Measurements from ENCODE around the gene CMSS1.

The CMSS1 gene

DNA sequence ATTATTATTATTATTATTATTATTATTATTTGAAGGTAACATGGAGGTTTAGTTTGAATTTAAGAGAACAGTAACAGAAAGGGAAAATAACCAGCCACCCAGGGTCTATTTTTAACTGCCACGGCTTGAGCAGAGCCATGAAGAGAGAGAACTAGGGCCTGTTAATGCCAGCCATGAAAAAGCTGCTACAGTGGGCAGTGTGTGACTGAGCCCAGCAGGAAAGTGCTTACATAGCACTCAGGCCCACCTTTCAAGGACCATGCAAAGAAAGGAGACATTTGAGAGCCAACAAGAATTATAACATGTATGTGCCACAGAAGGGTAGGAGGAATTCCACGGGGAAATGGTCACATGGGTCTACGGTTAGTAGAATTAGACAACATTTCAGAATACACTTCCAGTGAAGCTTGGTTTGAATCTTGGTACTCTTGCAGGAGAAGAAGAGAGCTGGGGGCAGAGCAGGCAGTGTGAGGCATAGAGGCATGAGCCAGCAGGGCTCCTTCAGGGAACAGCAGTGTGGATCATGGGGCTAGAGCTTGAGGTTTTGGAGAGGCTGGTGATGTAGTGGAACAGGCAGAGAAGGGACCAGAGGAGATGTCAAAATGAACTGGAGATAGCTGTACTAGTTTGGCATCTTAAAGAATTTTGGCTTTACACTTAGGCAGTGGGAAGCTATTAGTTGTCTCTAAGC lies 140.7 kb downstream of the CMSS1 start:
- DNase-seq (ENCODE audit: extremely low read depth, low read depth), result no peak
- TF ChIP-seq, protein P1, sequence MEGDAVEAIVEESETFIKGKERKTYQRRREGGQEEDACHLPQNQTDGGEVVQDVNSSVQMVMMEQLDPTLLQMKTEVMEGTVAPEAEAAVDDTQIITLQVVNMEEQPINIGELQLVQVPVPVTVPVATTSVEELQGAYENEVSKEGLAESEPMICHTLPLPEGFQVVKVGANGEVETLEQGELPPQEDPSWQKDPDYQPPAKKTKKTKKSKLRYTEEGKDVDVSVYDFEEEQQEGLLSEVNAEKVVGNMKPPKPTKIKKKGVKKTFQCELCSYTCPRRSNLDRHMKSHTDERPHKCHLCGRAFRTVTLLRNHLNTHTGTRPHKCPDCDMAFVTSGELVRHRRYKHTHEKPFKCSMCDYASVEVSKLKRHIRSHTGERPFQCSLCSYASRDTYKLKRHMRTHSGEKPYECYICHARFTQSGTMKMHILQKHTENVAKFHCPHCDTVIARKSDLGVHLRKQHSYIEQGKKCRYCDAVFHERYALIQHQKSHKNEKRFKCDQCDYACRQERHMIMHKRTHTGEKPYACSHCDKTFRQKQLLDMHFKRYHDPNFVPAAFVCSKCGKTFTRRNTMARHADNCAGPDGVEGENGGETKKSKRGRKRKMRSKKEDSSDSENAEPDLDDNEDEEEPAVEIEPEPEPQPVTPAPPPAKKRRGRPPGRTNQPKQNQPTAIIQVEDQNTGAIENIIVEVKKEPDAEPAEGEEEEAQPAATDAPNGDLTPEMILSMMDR (IDR thresholded peaks at IDR 0.05; ENCODE audit: low read depth, low read length), result no peak

DNA sequence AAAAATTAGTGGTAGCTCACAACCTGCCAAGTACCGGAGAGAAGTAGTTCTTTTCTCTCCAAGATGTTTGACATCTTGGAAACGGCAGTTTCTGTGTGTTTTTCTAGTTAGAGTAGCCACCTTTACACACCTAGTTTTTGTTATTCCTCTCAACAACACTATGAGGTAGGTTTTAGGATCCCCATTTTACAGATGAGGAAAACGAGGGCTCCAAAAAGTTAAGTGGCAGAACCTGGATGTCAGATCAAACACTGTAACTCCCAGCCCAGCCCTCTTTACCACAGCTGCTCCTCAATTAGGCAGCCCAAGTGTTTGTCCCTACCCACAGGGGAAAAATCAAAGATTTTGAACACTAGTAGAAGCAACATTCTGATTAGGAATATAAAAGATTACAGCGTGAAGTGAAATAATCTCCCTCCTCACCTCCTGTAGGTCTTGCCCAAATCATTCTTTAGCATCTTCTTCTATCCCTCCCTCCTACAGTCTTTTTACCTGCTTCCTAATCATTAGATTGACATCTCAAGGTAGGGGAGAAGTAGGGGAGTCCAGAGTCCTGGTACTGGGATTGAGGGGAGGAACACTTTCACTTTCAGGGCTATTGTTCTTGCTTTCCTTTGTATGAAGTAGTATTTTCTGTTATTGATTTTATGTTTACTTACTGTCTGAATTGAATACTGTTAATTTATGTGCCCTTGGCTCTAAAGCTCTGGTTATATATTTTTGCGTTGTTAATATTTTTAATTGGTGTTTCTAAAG lies 142.6 kb downstream of the CMSS1 start:
- no peak for DNase-seq (ENCODE audit: extremely low read depth, low read depth)
- TF ChIP-seq, protein P1 (IDR thresholded peaks at IDR 0.05; ENCODE audit: low read depth, low read length), result no peak

DNA sequence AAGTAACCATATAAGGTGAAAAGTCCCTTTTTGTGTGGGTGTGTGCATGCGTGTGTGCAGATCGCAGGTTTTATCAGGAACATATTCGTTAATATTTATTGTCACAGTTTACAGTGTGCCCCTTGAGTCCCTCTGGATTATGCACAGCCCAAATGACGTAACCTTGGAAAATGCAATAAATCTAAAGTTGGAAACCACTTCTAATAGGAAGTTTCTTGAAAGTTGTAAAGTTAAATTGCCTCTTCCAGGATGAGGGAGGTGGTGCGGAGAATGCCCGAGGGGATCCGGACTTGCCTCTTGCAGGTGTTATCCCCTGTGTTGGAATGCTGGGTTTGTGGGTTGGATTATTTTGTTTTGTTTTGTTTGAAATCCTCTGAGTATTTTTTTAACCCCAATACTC lies 143.3 kb downstream of the CMSS1 start:
- DNase-seq (ENCODE audit: extremely low read depth, low read depth), result no peak
- TF ChIP-seq, protein P1 (IDR thresholded peaks at IDR 0.05; ENCODE audit: low read depth, low read length), result no peak

DNA sequence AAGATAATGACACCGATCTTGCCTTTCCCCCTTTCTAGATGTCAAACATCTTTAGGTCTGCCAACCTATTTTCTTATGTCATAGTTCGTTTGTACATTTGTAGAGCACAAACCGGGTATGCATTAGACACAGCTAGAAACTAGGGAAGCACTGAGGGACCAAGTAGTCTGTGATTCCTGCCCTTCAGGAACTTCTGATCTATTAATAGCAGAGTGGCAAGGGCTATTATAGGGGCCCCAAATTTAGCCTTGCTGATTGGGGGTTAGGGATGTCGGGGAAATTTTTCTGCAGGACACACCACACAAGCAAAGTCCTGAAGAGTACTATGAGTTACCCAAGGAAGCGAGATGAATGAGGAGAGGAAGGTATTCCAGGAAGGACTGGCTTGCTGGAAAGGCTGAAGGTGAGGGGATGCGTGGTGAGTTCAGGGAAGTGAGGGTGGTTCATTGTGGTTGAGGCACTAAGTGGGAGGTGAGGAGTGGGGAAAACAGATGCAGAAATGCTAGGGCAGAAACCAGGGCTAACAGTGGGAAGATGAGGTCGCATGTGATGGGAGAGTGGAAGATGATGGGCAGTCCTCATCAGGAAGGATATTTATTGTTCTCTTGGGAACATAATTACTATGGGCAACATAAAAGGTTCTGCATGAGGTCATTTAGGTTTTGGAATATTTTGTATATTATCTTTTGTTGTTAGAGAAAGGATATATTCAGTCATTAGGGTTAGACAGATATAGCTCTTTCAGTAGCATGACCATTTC lies 144.3 kb downstream of the CMSS1 start:
- DNase-seq (ENCODE audit: extremely low read depth, low read depth), result no peak
- TF ChIP-seq, protein P1 (IDR thresholded peaks at IDR 0.05; ENCODE audit: low read depth, low read length), result no peak

DNA sequence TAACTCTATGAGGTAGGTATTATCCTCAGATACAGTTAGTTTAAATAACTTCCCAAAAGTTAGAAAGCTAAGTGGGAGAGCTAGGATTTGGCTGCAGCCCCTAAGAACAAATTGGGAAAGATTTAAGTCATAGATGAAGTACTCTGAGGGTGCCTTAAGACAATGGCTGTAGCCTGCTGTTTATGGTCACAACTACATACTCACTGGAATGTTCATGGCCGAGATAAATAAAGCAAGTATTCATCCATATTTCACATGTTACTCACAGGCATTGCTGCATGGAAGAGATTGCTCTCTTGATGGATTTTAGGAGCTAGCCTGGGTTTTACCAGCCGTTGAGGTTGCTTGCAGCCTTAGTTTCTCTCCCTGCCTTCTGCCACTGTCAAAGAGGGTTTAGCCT lies 145.0 kb downstream of the CMSS1 start:
- no peak for DNase-seq (ENCODE audit: extremely low read depth, low read depth)
- TF ChIP-seq, protein P1 (IDR thresholded peaks at IDR 0.05; ENCODE audit: low read depth, low read length), result no peak

DNA sequence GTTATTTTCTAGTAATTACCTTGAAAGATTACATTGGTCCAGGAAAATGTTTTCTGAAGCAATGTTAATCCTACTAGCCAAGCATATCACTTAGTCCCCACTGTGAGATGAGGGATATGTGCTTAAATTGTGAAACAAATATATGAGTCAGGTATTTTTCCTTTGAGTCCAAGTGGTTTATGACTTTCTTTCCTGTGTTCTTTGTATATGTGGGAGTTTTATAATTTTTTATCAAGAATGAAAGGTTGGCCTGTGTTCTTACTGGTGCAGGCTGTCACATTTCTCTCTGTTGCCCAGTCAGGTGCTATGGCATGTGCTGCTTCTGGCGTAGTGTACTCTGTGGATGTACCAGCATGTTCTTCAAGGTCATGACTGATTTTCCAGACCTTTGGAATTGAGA lies 147.4 kb downstream of the CMSS1 start:
- DNase-seq (ENCODE audit: extremely low read depth, low read depth), result no peak
- TF ChIP-seq, protein P1 (IDR thresholded peaks at IDR 0.05; ENCODE audit: low read depth, low read length), result no peak

Data from AG09319 (cell line).